ENCODE results near the gene MT1A.

- TF ChIP-seq, protein P1, sequence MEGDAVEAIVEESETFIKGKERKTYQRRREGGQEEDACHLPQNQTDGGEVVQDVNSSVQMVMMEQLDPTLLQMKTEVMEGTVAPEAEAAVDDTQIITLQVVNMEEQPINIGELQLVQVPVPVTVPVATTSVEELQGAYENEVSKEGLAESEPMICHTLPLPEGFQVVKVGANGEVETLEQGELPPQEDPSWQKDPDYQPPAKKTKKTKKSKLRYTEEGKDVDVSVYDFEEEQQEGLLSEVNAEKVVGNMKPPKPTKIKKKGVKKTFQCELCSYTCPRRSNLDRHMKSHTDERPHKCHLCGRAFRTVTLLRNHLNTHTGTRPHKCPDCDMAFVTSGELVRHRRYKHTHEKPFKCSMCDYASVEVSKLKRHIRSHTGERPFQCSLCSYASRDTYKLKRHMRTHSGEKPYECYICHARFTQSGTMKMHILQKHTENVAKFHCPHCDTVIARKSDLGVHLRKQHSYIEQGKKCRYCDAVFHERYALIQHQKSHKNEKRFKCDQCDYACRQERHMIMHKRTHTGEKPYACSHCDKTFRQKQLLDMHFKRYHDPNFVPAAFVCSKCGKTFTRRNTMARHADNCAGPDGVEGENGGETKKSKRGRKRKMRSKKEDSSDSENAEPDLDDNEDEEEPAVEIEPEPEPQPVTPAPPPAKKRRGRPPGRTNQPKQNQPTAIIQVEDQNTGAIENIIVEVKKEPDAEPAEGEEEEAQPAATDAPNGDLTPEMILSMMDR (IDR thresholded peaks at IDR 0.05) = no peak
- TF ChIP-seq POLR2A (IDR thresholded peaks at IDR 0.05) = no peak
- no peak for TF ChIP-seq POLR2AphosphoS5 (IDR thresholded peaks at IDR 0.05)
These were observed 30.8 kb upstream of the MT1A start for GRCh38 chr16:56607675-56608042.

Data from breast epithelium (tissue), 3 donors.